ENCODE data around the gene ARHGAP26. TPM values are rescaled to one million over a fixed set of nuclear protein-coding genes. Genes with fewer than 3 reads are reported as not detected.

The ARHGAP26 gene
- polyA plus RNA-seq, 1 donor from 2014 or later, result 0.83 TPM

DNA sequence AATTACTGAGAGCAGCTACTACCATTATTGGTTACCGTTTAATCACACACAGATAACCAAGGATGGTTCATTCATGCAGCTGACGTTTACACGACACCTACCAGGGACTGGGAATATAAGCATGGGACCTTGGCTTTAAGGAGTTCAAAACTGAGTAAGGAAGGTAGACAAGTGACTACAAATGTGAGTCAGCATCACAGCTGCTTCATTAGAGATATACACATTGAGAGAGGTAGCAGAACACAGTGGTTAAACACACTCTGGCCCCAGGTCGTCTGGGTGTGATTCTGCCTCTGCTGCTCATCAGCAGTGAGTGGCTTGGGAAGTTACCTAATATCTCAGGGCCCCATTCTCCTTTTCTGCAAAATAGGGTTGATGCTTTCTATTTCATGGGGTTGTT, 364.7 kb downstream of the ARHGAP26 start:
- Histone ChIP-seq H3K9me3 (ENCODE audit: low read length) (no peaks in the 10 kb centered on the region), H3F3A (ENCODE audit: insufficient read depth, low read length, poor library complexity, severe bottlenecking) (no peaks in the 10 kb centered on the region), H3K36me3 (ENCODE audit: insufficient read depth, low read length) (no peaks in the 10 kb centered on the region), H3K79me2 (replicated peaks; ENCODE audit: insufficient read depth, low read length) (no peaks in the 10 kb centered on the region), H2AFZ (ENCODE audit: low read depth, low read length) (no peak overlapping the region), H3K27ac (ENCODE audit: low read length) (no peak overlapping the region), H3K9ac (ENCODE audit: low read length) (no peak overlapping the region), H3K4me3 (ENCODE audit: low read length) (no peak overlapping the region), H3K9me2 (ENCODE audit: insufficient read depth, low read length) (no peaks in the 10 kb centered on the region), H3K27me3 (ENCODE audit: insufficient read depth, low read depth, low read length) (no peaks in the 10 kb centered on the region), H4K20me1 (ENCODE audit: insufficient read depth) (no peaks in the 10 kb centered on the region), H3K4me2 (ENCODE audit: low read length) (no peak overlapping the region)
- TF ChIP-seq TAF1 (IDR thresholded peaks at IDR 0.05; ENCODE audit: low read depth), result no peak
- no peak for TF ChIP-seq EZH2 (IDR thresholded peaks at IDR 0.05; ENCODE audit: borderline replicate concordance, insufficient read depth, low read length, poor library complexity, severe bottlenecking)
- TF ChIP-seq SMC3 (conservative IDR thresholded peaks at IDR 0.05; ENCODE audit: poor library complexity), result no peak
- TF ChIP-seq RAD21 (conservative IDR thresholded peaks at IDR 0.05), result no peak
- TF ChIP-seq, protein P1, sequence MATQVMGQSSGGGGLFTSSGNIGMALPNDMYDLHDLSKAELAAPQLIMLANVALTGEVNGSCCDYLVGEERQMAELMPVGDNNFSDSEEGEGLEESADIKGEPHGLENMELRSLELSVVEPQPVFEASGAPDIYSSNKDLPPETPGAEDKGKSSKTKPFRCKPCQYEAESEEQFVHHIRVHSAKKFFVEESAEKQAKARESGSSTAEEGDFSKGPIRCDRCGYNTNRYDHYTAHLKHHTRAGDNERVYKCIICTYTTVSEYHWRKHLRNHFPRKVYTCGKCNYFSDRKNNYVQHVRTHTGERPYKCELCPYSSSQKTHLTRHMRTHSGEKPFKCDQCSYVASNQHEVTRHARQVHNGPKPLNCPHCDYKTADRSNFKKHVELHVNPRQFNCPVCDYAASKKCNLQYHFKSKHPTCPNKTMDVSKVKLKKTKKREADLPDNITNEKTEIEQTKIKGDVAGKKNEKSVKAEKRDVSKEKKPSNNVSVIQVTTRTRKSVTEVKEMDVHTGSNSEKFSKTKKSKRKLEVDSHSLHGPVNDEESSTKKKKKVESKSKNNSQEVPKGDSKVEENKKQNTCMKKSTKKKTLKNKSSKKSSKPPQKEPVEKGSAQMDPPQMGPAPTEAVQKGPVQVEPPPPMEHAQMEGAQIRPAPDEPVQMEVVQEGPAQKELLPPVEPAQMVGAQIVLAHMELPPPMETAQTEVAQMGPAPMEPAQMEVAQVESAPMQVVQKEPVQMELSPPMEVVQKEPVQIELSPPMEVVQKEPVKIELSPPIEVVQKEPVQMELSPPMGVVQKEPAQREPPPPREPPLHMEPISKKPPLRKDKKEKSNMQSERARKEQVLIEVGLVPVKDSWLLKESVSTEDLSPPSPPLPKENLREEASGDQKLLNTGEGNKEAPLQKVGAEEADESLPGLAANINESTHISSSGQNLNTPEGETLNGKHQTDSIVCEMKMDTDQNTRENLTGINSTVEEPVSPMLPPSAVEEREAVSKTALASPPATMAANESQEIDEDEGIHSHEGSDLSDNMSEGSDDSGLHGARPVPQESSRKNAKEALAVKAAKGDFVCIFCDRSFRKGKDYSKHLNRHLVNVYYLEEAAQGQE (IDR thresholded peaks at IDR 0.05; ENCODE audit: borderline replicate concordance), result no peak
- no peak for TF ChIP-seq POLR2AphosphoS5 (IDR thresholded peaks at IDR 0.05)
- no peak for TF ChIP-seq EP300 (conservative IDR thresholded peaks at IDR 0.05; ENCODE audit: poor library complexity, severe bottlenecking)
- TF ChIP-seq, protein P2, sequence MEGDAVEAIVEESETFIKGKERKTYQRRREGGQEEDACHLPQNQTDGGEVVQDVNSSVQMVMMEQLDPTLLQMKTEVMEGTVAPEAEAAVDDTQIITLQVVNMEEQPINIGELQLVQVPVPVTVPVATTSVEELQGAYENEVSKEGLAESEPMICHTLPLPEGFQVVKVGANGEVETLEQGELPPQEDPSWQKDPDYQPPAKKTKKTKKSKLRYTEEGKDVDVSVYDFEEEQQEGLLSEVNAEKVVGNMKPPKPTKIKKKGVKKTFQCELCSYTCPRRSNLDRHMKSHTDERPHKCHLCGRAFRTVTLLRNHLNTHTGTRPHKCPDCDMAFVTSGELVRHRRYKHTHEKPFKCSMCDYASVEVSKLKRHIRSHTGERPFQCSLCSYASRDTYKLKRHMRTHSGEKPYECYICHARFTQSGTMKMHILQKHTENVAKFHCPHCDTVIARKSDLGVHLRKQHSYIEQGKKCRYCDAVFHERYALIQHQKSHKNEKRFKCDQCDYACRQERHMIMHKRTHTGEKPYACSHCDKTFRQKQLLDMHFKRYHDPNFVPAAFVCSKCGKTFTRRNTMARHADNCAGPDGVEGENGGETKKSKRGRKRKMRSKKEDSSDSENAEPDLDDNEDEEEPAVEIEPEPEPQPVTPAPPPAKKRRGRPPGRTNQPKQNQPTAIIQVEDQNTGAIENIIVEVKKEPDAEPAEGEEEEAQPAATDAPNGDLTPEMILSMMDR (IDR thresholded peaks at IDR 0.05; ENCODE audit: poor library complexity, severe bottlenecking), result no peak
- TF ChIP-seq MXI1 (conservative IDR thresholded peaks at IDR 0.05; ENCODE audit: poor library complexity, severe bottlenecking), result no peak

DNA sequence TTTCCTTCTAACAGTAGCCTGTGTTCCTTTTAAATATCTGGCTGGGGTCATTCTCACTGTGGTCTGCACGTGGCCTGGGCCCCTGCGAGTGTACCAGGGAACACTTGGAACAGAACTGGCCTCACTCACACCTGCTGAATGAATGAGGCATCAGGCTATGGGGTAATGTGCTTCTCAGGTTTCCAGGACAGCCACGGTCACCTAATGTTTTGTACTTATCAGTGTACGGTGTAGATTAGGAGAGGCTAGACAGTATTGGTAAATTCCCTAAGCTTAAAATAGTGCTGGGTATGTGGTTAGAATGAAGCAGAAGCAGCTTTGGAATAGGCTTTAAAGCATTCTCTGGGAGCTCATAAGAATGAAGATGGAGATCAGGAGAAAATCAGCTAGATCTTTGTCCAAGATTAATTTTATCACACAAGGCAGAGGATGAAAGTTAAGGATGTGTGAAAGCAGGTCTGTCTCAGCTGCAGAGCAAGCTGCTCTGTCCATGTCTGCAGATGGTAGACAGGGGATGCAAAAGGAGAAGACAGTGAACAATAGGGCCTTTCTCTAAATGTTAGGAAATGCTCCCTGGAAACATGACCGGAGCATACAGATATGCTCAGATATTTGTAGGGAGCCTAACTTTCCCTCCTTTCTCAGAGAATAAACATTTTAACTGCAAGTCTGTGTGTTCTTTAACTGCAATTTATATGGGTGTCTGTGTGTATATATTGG, 365.8 kb downstream of the ARHGAP26 start:
- H2AFZ ChIP-seq (ENCODE audit: low read depth, low read length), result no peak overlapping the region
- H3K27me3 ChIP-seq (ENCODE audit: insufficient read depth, low read depth, low read length), result no peaks in the 10 kb centered on the region
- H3K27ac ChIP-seq (ENCODE audit: low read length), result no peak overlapping the region
- H3K9ac ChIP-seq (ENCODE audit: low read length), result no peak overlapping the region
- H3F3A ChIP-seq (ENCODE audit: insufficient read depth, low read length, poor library complexity, severe bottlenecking), result no peaks in the 10 kb centered on the region
- TF ChIP-seq POLR2AphosphoS5 (IDR thresholded peaks at IDR 0.05) (no peak), EP300 (conservative IDR thresholded peaks at IDR 0.05; ENCODE audit: poor library complexity, severe bottlenecking) (no peak), EZH2 (IDR thresholded peaks at IDR 0.05; ENCODE audit: borderline replicate concordance, insufficient read depth, low read length, poor library complexity, severe bottlenecking) (no peak), MXI1 (conservative IDR thresholded peaks at IDR 0.05; ENCODE audit: poor library complexity, severe bottlenecking) (no peak), SMC3 (conservative IDR thresholded peaks at IDR 0.05; ENCODE audit: poor library complexity) (no peak), RAD21 (conservative IDR thresholded peaks at IDR 0.05) (no peak), TAF1 (IDR thresholded peaks at IDR 0.05; ENCODE audit: low read depth) (no peak)
- TF ChIP-seq, protein P1 (IDR thresholded peaks at IDR 0.05; ENCODE audit: borderline replicate concordance), result no peak
- TF ChIP-seq, protein P2 (IDR thresholded peaks at IDR 0.05; ENCODE audit: poor library complexity, severe bottlenecking), result no peak
- no peaks in the 10 kb centered on the region for H3K36me3 ChIP-seq (ENCODE audit: insufficient read depth, low read length)
- H3K79me2 ChIP-seq (replicated peaks; ENCODE audit: insufficient read depth, low read length), result no peaks in the 10 kb centered on the region
- H3K4me3 ChIP-seq (ENCODE audit: low read length), result no peak overlapping the region
- no peaks in the 10 kb centered on the region for H3K9me3 ChIP-seq (ENCODE audit: low read length)
- no peak overlapping the region for H3K4me2 ChIP-seq (ENCODE audit: low read length)
- no peaks in the 10 kb centered on the region for H4K20me1 ChIP-seq (ENCODE audit: insufficient read depth)
- no peaks in the 10 kb centered on the region for H3K9me2 ChIP-seq (ENCODE audit: insufficient read depth, low read length)
